Pancreas (tissue), 10 donors: ENCODE data around the gene OSER1. TPM values are rescaled to one million over a fixed set of nuclear protein-coding genes. Genes with fewer than 3 reads are reported as not detected.

ENCODE experiments used
- ATAC-seq, 4 donors: fragments of 200-7000 bp; cut with Tn5 transposase; one replicate each; pipeline versions ENCODE4 v1.8.0 to v1.9.1; 2020; ENCODE audit warnings: mild to moderate bottlenecking in 4 of 4, moderate library complexity in 4 of 4
- DNase-seq, 6 donors: peaks; one replicate each; pipeline ENCODE4 v3.0.0-alpha.2; 2020
- FAIRE-seq: peaks from 2 replicates; lab custom pipeline; 2012; peaks lifted over from hg19 to GRCh38; lab: Jason Lieb, UNC
- H3K27ac ChIP-seq, 4 donors: fragments of 200-600 bp; sonication (generic); 1 replicate in 3 of 4; 2 replicates in 1 of 4; pipeline versions ENCODE4 v1.5.0 to v1.8.0; 2020
- H3K27me3 ChIP-seq, 4 donors: fragments of 200-600 bp; one replicate each; pipeline ENCODE4 v1.8.0; 2021
- H3K36me3 ChIP-seq, 3 donors: fragments of 200-600 bp; sonication (generic) in 1 of 3; one replicate each; pipeline versions ENCODE4 v1.5.0 to v1.8.0; 2020 to 2021
- H3K4me1 ChIP-seq, 3 donors: fragments of 200-600 bp; one replicate each; pipeline ENCODE4 v1.8.0; 2021
- H3K4me3 ChIP-seq, 4 donors: fragments of 200-600 bp; sonication (generic) in 2 of 4; one replicate each; pipeline versions ENCODE4 v1.5.0 to v1.8.0; 2020 to 2021
- H3K9me3 ChIP-seq, 4 donors: fragments of 200-600 bp; one replicate each; pipeline ENCODE4 v1.8.0; 2021
- whole genome bisulfite sequencing, 2 donors: extraction: QIAGEN DNeasy Blood & Tissue Kit; methylation state at CpG; one replicate each; pipeline ENCODE4 v1.1.7; 2013; 5-methylcytosine and 5-hydroxymethylcytosine counted together
- intact Hi-C, 3 donors: fragments of 100-400 bp; cut with DNase I; formaldehyde crosslinking; loops; one replicate each; pipeline versions ENCODE4 v1.11.1 to v1.14.2; 2022
- polyA plus RNA-seq, 2 donors: library from polyadenylated mRNA; stranded (reverse); fragments of 200-250 nt; gene quantifications; one replicate each; pipeline ENCODE4 v1.2.3, GENCODE V29; 2013
- total RNA-seq, 6 donors: library from RNA; stranded (reverse); fragmentation: NEBNext Ultra II Directional in 4 of 6; extraction: Animal tissue kit (Norgen Biotek cat#: 25700) in 4 of 6; gene quantifications; one replicate each; pipeline versions ENCODE4 v1.2.1 to v1.2.4, GENCODE V29; 2021 to 2023
- TF ChIP-seq, protein P1 (sequence below), 4 donors: fragments of 200-600 bp; sonication (generic) in 3 of 4; IDR thresholded peaks; one replicate each; pipeline versions ENCODE4 v1.5.0 to v1.8.0; 2021; ENCODE audit warnings: antibody characterized with exemption in 4 of 4
- donor health status: healthy with polysubstance abuse.
- donor health status: DM: no; HTN: no; CAD: no; lungs with moderate emphysema.
- donor health status: DM: no; HTN: no; CAD: no.
- donor health status: control.
- donor health status: control.
- donor health status: Bipolar disorder and iron deficiency.
- donor health status: DM: yes; HTN: yes; CAD: no.
- donor health status: DM: no; HTN: no; CAD: no.
- donor health status: DM: no; HTN: no; CAD: no.
- donor health status: DM: yes; HTN: yes; CAD: no.

OSER1 gene
- total and polyA plus RNA-seq, 8 donors = 8.0 to 17.6 (median 11.1) TPM

DNA sequence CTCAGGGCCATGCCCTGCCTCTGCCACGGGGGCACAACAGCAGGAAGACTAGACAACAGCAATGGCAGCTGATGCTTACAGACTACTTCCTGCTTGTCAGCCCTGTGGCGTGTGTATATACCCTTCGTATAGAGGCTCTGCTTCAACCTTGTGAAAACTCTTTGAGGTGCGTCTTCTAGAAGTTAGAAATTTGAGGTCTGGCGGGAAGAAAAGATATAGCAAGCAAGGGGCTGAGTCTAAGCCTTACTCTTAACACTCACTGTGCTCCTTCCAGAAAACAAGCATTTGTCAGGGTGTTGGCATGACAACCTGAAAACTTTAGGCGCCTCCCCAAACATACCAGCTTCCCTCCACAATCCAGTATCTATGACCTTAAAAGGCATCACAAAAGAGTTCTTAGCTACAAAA, 56.9 kb downstream of the OSER1 start:
- no peak overlapping the region for H3K4me3 ChIP-seq
- FAIRE-seq (no peak), DNase-seq (no peak), ATAC-seq (no peak)
- whole genome bisulfite sequencing, 2 donors = 48 to 58% methylated on average over 6 of the region's 6 CpGs
- no peaks in the 10 kb centered on the region for H3K27me3 ChIP-seq
- no peaks in the 10 kb centered on the region for H3K9me3 ChIP-seq
- TF ChIP-seq, protein P1, sequence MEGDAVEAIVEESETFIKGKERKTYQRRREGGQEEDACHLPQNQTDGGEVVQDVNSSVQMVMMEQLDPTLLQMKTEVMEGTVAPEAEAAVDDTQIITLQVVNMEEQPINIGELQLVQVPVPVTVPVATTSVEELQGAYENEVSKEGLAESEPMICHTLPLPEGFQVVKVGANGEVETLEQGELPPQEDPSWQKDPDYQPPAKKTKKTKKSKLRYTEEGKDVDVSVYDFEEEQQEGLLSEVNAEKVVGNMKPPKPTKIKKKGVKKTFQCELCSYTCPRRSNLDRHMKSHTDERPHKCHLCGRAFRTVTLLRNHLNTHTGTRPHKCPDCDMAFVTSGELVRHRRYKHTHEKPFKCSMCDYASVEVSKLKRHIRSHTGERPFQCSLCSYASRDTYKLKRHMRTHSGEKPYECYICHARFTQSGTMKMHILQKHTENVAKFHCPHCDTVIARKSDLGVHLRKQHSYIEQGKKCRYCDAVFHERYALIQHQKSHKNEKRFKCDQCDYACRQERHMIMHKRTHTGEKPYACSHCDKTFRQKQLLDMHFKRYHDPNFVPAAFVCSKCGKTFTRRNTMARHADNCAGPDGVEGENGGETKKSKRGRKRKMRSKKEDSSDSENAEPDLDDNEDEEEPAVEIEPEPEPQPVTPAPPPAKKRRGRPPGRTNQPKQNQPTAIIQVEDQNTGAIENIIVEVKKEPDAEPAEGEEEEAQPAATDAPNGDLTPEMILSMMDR (IDR thresholded peaks at IDR 0.05) = no peak
- H3K36me3 ChIP-seq = no peaks in the 10 kb centered on the region
- no peak overlapping the region for H3K27ac ChIP-seq
- intact Hi-C loops = no loop called here
- no peaks in the 10 kb centered on the region for H3K4me1 ChIP-seq

DNA sequence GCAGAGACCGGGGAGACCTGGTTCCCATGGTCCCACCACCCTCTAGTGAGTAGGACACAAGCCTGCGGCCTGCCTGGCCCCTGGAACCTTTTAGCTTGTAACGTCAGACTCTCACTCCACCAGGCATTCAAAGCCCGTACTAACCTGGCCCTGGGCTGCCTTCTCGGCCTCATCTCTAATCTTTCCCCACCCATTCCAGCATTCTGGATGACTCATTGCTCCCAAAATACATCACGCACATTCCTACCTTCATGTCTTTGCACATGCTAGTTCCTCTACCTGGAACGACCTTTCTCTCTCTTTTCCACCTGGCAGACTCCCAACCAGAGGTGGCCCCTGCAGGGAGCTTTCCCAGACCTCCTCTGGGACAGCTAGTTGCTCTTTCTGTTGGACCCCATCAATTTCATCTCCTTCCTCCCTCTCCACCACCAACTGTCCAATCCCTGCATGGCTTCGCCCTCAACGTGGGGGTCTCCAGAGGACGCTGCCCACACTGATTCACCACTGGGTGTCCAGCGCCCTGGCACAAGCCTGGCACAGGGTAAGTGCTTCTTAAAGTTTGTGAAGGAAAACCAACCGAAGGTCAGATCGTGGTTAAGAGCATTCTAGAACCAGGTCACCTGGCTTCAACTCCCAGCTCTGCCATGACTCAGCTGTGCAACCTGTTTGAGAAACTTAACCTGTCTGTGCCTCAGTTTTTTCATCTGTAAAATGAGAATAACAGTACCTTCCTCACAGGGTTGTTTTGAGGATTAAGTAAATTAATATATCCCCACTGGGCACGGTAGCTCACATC, 58.8 kb downstream of the OSER1 start:
- intact Hi-C loops = no loop called here
- H3K27ac ChIP-seq = no peak overlapping the region
- TF ChIP-seq, protein P1 (IDR thresholded peaks at IDR 0.05) = no peak
- H3K4me1 ChIP-seq = no peaks in the 10 kb centered on the region
- H3K27me3 ChIP-seq = no peaks in the 10 kb centered on the region
- no peak for ATAC-seq
- H3K4me3 ChIP-seq = no peak overlapping the region
- no peaks in the 10 kb centered on the region for H3K9me3 ChIP-seq
- no peak for FAIRE-seq
- 68 to 79% methylated on average over 14 of the region's 14 CpGs for WGBS, 2 donors
- DNase-seq = no peak
- no peaks in the 10 kb centered on the region for H3K36me3 ChIP-seq

DNA sequence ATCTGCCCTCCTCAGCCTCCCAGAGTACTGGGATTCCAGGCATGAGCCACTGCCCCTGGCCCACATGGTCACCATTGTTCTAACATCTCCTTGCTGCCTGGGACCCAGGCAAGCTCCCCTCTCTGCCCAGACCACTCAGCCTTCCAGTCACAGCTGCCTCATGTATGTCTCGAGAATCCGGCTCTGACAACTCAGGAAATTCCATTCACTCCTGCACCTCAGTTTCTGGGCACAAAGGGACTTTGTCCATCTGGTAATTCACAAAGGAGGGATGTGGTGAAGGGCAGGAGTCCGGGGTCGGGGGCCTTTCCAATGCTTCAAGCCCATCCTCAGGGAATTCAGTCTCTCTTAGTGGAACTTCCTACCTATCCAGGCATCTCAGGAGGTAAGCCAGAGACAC, 64.3 kb downstream of the OSER1 start:
- no peak overlapping the region for H3K27ac ChIP-seq

More for the DNA sequence above, 64.3 kb downstream of the OSER1 start:
- Histone ChIP-seq H3K9me3 (no peaks in the 10 kb centered on the region), H3K4me1 (no peaks in the 10 kb centered on the region), H3K27me3 (no peaks in the 10 kb centered on the region), H3K4me3 (no peak overlapping the region), H3K36me3 (no peaks in the 10 kb centered on the region)
- WGBS, 2 donors = 56 to 64% methylated on average over 4 of the region's 4 CpGs
- TF ChIP-seq, protein P1 (IDR thresholded peaks at IDR 0.05) = no peak
- ATAC-seq = no peak
- DNase-seq = no peak
- no peak for FAIRE-seq
- intact Hi-C loops = no loop called here

Other genes with a start within 250 kb of the OSER1 start
- gene JPH2, start 23.6 kb downstream of the OSER1 start, total RNA-seq = under 1 TPM; 0.09 to 0.37 (median 0.22) TPM
- 1 to 10 TPM in 1 of 2 donors, under 1 TPM in 1; 0.31 to 1.1 TPM for gene JPH2, start 23.6 kb downstream of the OSER1 start, polyA plus RNA-seq
- under 1 TPM in 4 of 6 donors, not detected in 2; 0.12 to 0.46 (median 0.33) TPM for gene GDAP1L1, start 36.5 kb upstream of the OSER1 start, total RNA-seq
- gene GDAP1L1, start 36.5 kb upstream of the OSER1 start, polyA plus RNA-seq = 1 to 10 TPM in 1 of 2 donors, under 1 TPM in 1; 0.68 to 3.6 TPM
- gene FITM2, start 100.4 kb upstream of the OSER1 start, total RNA-seq = 1 to 10 TPM; 5.3 to 7.4 (median 5.9) TPM
- 1 to 10 TPM; 2.0 to 5.1 TPM for gene FITM2, start 100.4 kb upstream of the OSER1 start, polyA plus RNA-seq
- not detected for gene R3HDML, start 126.3 kb upstream of the OSER1 start, total RNA-seq
- gene R3HDML, start 126.3 kb upstream of the OSER1 start, polyA plus RNA-seq = not detected
- 10 to 100 TPM; 19.6 to 29.2 (median 23.1) TPM for gene HNF4A, start 144.9 kb upstream of the OSER1 start, total RNA-seq
- gene HNF4A, start 144.9 kb upstream of the OSER1 start, polyA plus RNA-seq = 1 to 10 TPM; 7.4 to 8.8 TPM